Sigmoid colon (tissue), 7 donors: ENCODE results near the gene NUBP1. TPM values are rescaled to one million over a fixed set of nuclear protein-coding genes. Genes with fewer than 3 reads are reported as not detected.
A peak's percentile ranks its signal among the peaks of the same experiment; 100 is the strongest.
"Not testable (repeated sequence)": the region's sequence is repeated elsewhere in the genome, so short reads cannot be mapped to it uniquely, and the experiment has no call there.

ENCODE experiments used
- DNase-seq: peaks from one replicate; pipeline ENCODE4 v3.0.0-alpha.2; 2019
- H3K27ac ChIP-seq, 4 donors: fragments of 200-600 bp; sonication (generic); one replicate each; pipeline ENCODE4 v1.5.1; 2016 to 2019; ENCODE audit warnings: mild to moderate bottlenecking in 1 of 4
- H3K27me3 ChIP-seq, 3 donors: fragments of 200-600 bp; sonication (generic); one replicate each; pipeline ENCODE4 v1.5.1; 2019; ENCODE audit warnings: mild to moderate bottlenecking in 1 of 3
- H3K36me3 ChIP-seq, 4 donors: fragments of 200-600 bp; sonication (generic); one replicate each; pipeline ENCODE4 v1.5.1; 2016 to 2019
- H3K4me1 ChIP-seq, 4 donors: fragments of 200-600 bp; sonication (generic); one replicate each; pipeline ENCODE4 v1.5.1; 2017 to 2019
- H3K4me3 ChIP-seq, 4 donors: fragments of 200-600 bp; sonication (generic); one replicate each; pipeline ENCODE4 v1.5.1; 2017 to 2019; ENCODE audit warnings: mild to moderate bottlenecking in 2 of 4, moderate library complexity in 1 of 4
- H3K9me3 ChIP-seq, 4 donors: fragments of 200-600 bp in 3 of 4; sonication (generic) in 3 of 4; one replicate each; pipeline versions ENCODE4 v1.5.1 to v1.6.1; 2013 to 2019
- CTCF ChIP-seq, 4 experiments: fragments of 450-650 bp in 3 of 4; fragments of 200-600 bp in 1 of 4; IDR thresholded peaks; one replicate each; pipeline ENCODE4 v1.5.1; 2016 to 2019; ENCODE audit warnings: antibody characterized with exemption in 4 of 4, mild to moderate bottlenecking in 3 of 4, moderate library complexity in 2 of 4
- EP300 ChIP-seq, 4 donors: sonication (generic); formaldehyde crosslinking; IDR thresholded peaks; one replicate each; pipeline ENCODE4 v1.6.1; 2017; ENCODE audit warnings: antibody characterized with exemption in 4 of 4
- POLR2A ChIP-seq, 2 donors: fragments of 450-650 bp; IDR thresholded peaks; one replicate each; pipeline ENCODE4 v1.6.1; 2016; ENCODE audit warnings: antibody characterized with exemption in 2 of 2, mild to moderate bottlenecking in 2 of 2, moderate library complexity in 2 of 2
- POLR2AphosphoS5 ChIP-seq, 4 donors: sonication (generic); formaldehyde crosslinking; IDR thresholded peaks; one replicate each; pipeline ENCODE4 v1.6.1; 2017; ENCODE audit warnings: antibody characterized with exemption in 4 of 4
- WGBS, 2 donors: extraction: QIAGEN DNeasy Blood & Tissue Kit; methylation state at CpG; one replicate each; pipeline ENCODE4 v1.1.7; 2013; 5-methylcytosine and 5-hydroxymethylcytosine counted together
- intact Hi-C: fragments of 100-400 bp; cut with DNase I; formaldehyde crosslinking; loops from one replicate; pipeline ENCODE4 v1.15.1; 2023
- polyA plus RNA-seq, 3 donors: library from polyadenylated mRNA; stranded (reverse); fragments of 200-250 nt; gene quantifications; one replicate each; pipeline ENCODE4 v1.2.3, GENCODE V29; 2013
- total RNA-seq, 4 donors: library from RNA; depleted of rRNA; stranded (reverse); fragments of >200 nt; gene quantifications; one replicate each; pipeline ENCODE4 v1.1.0, GENCODE V29; 2016
- donor health status: healthy with polysubstance abuse.
- donor health status: Bipolar disorder and iron deficiency.
- donor health status: healthy.

NUBP1 gene
- total and polyA plus RNA-seq, 7 donors: 26.3 to 37.6 (median 32.9) TPM

DNA sequence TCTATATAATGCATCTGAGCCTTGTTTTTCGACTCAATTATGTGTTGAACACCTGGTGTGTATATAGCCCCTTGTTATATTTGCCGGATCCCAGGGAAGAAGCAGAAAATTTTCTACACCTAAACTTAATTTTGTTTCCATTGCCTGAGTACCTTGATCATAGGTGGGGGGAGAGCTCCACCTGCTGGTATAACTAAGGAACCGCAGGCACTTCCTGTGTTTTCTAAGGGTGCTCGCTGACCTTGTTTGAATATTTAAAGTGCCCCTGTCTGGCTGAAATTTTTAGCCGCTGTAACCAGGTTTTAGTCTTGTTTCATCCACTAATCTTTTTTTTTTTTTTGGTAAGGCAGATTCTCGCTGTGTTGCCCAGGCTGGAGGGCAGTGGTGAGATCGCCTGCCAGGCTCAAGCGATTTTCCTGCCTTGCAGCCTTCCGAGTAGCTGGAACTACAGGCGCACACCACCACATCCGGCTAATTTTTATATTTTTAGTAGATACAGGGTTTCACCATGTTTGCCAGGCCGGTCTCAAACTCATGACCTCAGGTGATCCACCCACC is 6.5 kb upstream of the NUBP1 start:
- no peak for DNase-seq
- H3K27me3 ChIP-seq: no peaks in the 10 kb centered on the region
- H3K9me3 ChIP-seq: no peaks in the 10 kb centered on the region
- peaks cover 0 to 29% (median 25%) of the 10 kb centered on the region in 4 donors for H3K4me1 ChIP-seq
- H3K36me3 ChIP-seq: no peaks in the 10 kb centered on the region
- intact Hi-C loops: loop anchor here (2.0 to 10.0 kb wide), 5 partner anchors 156 to 1775 kb away; partner anchors contain the start of genes EMP2 and USP7
- no peak overlapping the region for H3K4me3 ChIP-seq
- WGBS, 2 donors: 30 to 35% methylated on average over 12 of the region's 12 CpGs
- H3K27ac ChIP-seq: peak overlapping the region; percentile 64 to 90 (median 76)
- TF ChIP-seq POLR2AphosphoS5 (IDR thresholded peaks at IDR 0.05) (no peak), EP300 (IDR thresholded peaks at IDR 0.05) (no peak), POLR2A (IDR thresholded peaks at IDR 0.05) (no peak), CTCF (IDR thresholded peaks at IDR 0.05) (peak; percentile 79 to 94 (median 88))

GRCh38 chr16:10738231-10739077 is 5.2 kb upstream of the NUBP1 start:
- peak; percentile 86 for DNase-seq
- intact Hi-C loops: loop anchor here (5.0 to 10.0 kb wide), 4 partner anchors 226 to 1776 kb away; partner anchors contain the start of gene USP7
- Histone ChIP-seq H3K9me3 (no peaks in the 10 kb centered on the region), H3K27me3 (no peaks in the 10 kb centered on the region), H3K36me3 (no peaks in the 10 kb centered on the region), H3K4me1 (peaks cover 0 to 42% (median 36%) of the 10 kb centered on the region in 4 donors), H3K4me3 (no peak overlapping the region), H3K27ac (peak overlapping the region; percentile 64 to 90 (median 76))
- WGBS, 2 donors: 58 to 60% methylated on average over 11 to 12 of the region's 12 CpGs
- TF ChIP-seq POLR2A (IDR thresholded peaks at IDR 0.05) (no peak), POLR2AphosphoS5 (IDR thresholded peaks at IDR 0.05) (peak; percentile 11 to 66 (median 58)), EP300 (IDR thresholded peaks at IDR 0.05) (peak in 2 of 4 donors; percentile 3 to 46), CTCF (IDR thresholded peaks at IDR 0.05) (no peak)

GRCh38 chr16:10740000-10740844 is 3.4 kb upstream of the NUBP1 start:
- intact Hi-C loops: loop anchor here (5.0 to 10.0 kb wide), 8 partner anchors 228 to 1778 kb away; partner anchors contain the start of genes ATF7IP2, HAPSTR1, RMI2 and SOCS1
- TF ChIP-seq CTCF (IDR thresholded peaks at IDR 0.05) (no peak), POLR2AphosphoS5 (IDR thresholded peaks at IDR 0.05) (no peak), EP300 (IDR thresholded peaks at IDR 0.05) (no peak), POLR2A (IDR thresholded peaks at IDR 0.05) (no peak)
- Histone ChIP-seq H3K9me3 (no peaks in the 10 kb centered on the region), H3K4me1 (peaks cover 0 to 52% (median 45%) of the 10 kb centered on the region in 4 donors), H3K27me3 (no peaks in the 10 kb centered on the region), H3K4me3 (no peak overlapping the region), H3K36me3 (no peaks in the 10 kb centered on the region), H3K27ac (peak overlapping the region in 1 of 4 donors; percentile 90)
- 91 to 92% methylated on average over 10 of the region's 10 CpGs for WGBS, 2 donors
- DNase-seq: no peak

GRCh38 chr16:10740845-10741208 is 2.8 kb upstream of the NUBP1 start:
- Histone ChIP-seq H3K4me1 (peaks cover 0 to 58% (median 52%) of the 10 kb centered on the region in 4 donors), H3K27ac (no peak overlapping the region), H3K27me3 (no peaks in the 10 kb centered on the region), H3K36me3 (no peaks in the 10 kb centered on the region), H3K9me3 (no peaks in the 10 kb centered on the region), H3K4me3 (no peak overlapping the region)
- 68 to 82% methylated on average over 2 of the region's 2 CpGs for WGBS, 2 donors
- TF ChIP-seq POLR2AphosphoS5 (IDR thresholded peaks at IDR 0.05): no peak
- no peak for TF ChIP-seq EP300 (IDR thresholded peaks at IDR 0.05)
- TF ChIP-seq CTCF (IDR thresholded peaks at IDR 0.05): no peak
- TF ChIP-seq POLR2A (IDR thresholded peaks at IDR 0.05): no peak
- intact Hi-C loops: loop anchor here (10.0 kb wide), 4 partner anchors 356 to 1646 kb away; partner anchors contain the start of genes ATF7IP2, HAPSTR1, RMI2 and SOCS1
- DNase-seq: no peak

GRCh38 chr16:10741249-10741648 is 2.4 kb upstream of the NUBP1 start:
- H3K4me3 ChIP-seq, H3K27me3 ChIP-seq, H3K9me3 ChIP-seq, H3K36me3 ChIP-seq, DNase-seq: not testable (repeated sequence)
- H3K4me1 ChIP-seq: peaks cover 0 to 62% (median 56%) of the 10 kb centered on the region in 4 donors
- H3K27ac ChIP-seq: peak overlapping the region in 3 of 4 donors; percentile 65 to 96 (median 94)
- 95% methylated on average over 10 of the region's 10 CpGs for WGBS, 2 donors
- intact Hi-C loops: loop anchor here (10.0 kb wide), 4 partner anchors 356 to 1646 kb away; partner anchors contain the start of genes ATF7IP2, HAPSTR1, RMI2 and SOCS1
